GM23338 (cell line): ENCODE data around the gene TRIM63. TPM values are rescaled to one million over a fixed set of nuclear protein-coding genes. Genes with fewer than 3 reads are reported as not detected.

ENCODE experiments used
- ATAC-seq: fragments of 200-7000 bp; cut with Tn5 transposase; 3 replicates; pipeline ENCODE4 v1.9.1; 2020
- DNase-seq: peaks from one replicate; pipeline ENCODE4 v3.0.0-alpha.2; 2015; ENCODE audit warnings: low spot score
- H2AFZ ChIP-seq: fragments of 200-600 bp; sonication (generic); 2 replicates; pipeline ENCODE4 v1.8.0; 2016; ENCODE audit warnings: antibody characterized with exemption, mild to moderate bottlenecking, moderate library complexity
- H3F3A ChIP-seq: fragments of 200-600 bp; sonication (generic); replicated peaks from 2 replicates; pipeline ENCODE4 v1.8.0; 2017; ENCODE audit warnings: antibody characterized with exemption, mixed run types, low read depth
- H3K27ac ChIP-seq: fragments of 200-600 bp; sonication (generic); 2 replicates; pipeline ENCODE4 v1.6.1; 2016; ENCODE audit warnings: low read depth
- H3K27me3 ChIP-seq: fragments of 200-600 bp; sonication (generic); 2 replicates; pipeline ENCODE4 v1.8.0; 2016; ENCODE audit warnings: mild to moderate bottlenecking, mixed run types, moderate library complexity; ENCODE audit not compliant: insufficient read depth
- H3K36me3 ChIP-seq: fragments of 200-600 bp; sonication (generic); 2 replicates; pipeline ENCODE4 v1.8.0; 2016; ENCODE audit warnings: mild to moderate bottlenecking; ENCODE audit not compliant: insufficient read depth
- H3K4me1 ChIP-seq: fragments of 200-600 bp; sonication (generic); 2 replicates; pipeline ENCODE4 v1.8.0; 2016; ENCODE audit warnings: mild to moderate bottlenecking, moderate library complexity; ENCODE audit not compliant: insufficient read depth
- H3K4me2 ChIP-seq: fragments of 200-600 bp; sonication (generic); 2 replicates; pipeline ENCODE4 v1.7.1; 2017; ENCODE audit warnings: mixed run types
- H3K4me3 ChIP-seq: fragments of 200-600 bp; sonication (generic); 2 replicates; pipeline ENCODE4 v1.6.1; 2016; ENCODE audit warnings: mixed run types
- H3K79me2 ChIP-seq: fragments of 200-600 bp; sonication (generic); replicated peaks from 2 replicates; pipeline ENCODE4 v1.8.0; 2017; ENCODE audit warnings: mild to moderate bottlenecking; ENCODE audit not compliant: insufficient read depth
- H3K9me2 ChIP-seq: fragments of 200-600 bp; sonication (generic); 2 replicates; pipeline ENCODE4 v1.8.0; 2017; ENCODE audit not compliant: insufficient read depth
- H4K20me1 ChIP-seq: fragments of 200-600 bp; sonication (generic); replicated peaks from 2 replicates; pipeline ENCODE4 v1.8.0; 2017; ENCODE audit warnings: mild to moderate bottlenecking; ENCODE audit not compliant: insufficient read depth
- H3K27ac Mint-ChIP-seq: 2 replicates; pipeline ENCODE4 v1.8.0; 2020; ENCODE audit warnings: inconsistent platforms, mild to moderate bottlenecking, moderate library complexity, mixed read lengths
- H3K27me3 Mint-ChIP-seq: 3 replicates; pipeline ENCODE4 v1.8.0; 2022; ENCODE audit warnings: low read depth, mild to moderate bottlenecking, moderate library complexity, mixed read lengths, inconsistent platforms; ENCODE audit not compliant: insufficient read depth, poor library complexity
- H3K36me3 Mint-ChIP-seq: 3 replicates; pipeline ENCODE4 v1.8.0; 2021; ENCODE audit warnings: low read depth, mild to moderate bottlenecking, inconsistent platforms, moderate library complexity, mixed read lengths
- H3K4me1 Mint-ChIP-seq: 3 replicates; pipeline ENCODE4 v1.8.0; 2020; ENCODE audit warnings: mild to moderate bottlenecking, inconsistent platforms, mixed read lengths
- H3K4me3 Mint-ChIP-seq: 3 replicates; pipeline ENCODE4 v1.8.0; 2021; ENCODE audit warnings: moderate library complexity, mild to moderate bottlenecking, inconsistent platforms, mixed read lengths
- H3K9me3 Mint-ChIP-seq: 3 replicates; pipeline ENCODE4 v1.8.0; 2020; ENCODE audit warnings: moderate library complexity, mild to moderate bottlenecking, inconsistent platforms, mixed read lengths
- CREB1 ChIP-seq: fragments of 250-450 bp; sonication (Bioruptor Pico); IDR thresholded peaks from 2 replicates; pipeline ENCODE4 v1.5.0; 2020; ENCODE audit warnings: low read depth, mild to moderate bottlenecking, moderate library complexity
- EZH2 ChIP-seq: fragments of 200-600 bp; sonication (generic); IDR thresholded peaks from one replicate; pipeline ENCODE4 v1.8.0; 2017; ENCODE audit warnings: antibody characterized with exemption, mild to moderate bottlenecking, low read depth; ENCODE audit not compliant: unreplicated experiment
- EZH2phosphoT487 ChIP-seq: fragments of 200-600 bp; sonication (generic); IDR thresholded peaks from one replicate; pipeline ENCODE4 v1.8.1; 2018; ENCODE audit warnings: antibody characterized with exemption; ENCODE audit not compliant: unreplicated experiment
- NANOG ChIP-seq: IDR thresholded peaks from 2 replicates; pipeline ENCODE4 v1.6.1; 2016; ENCODE audit warnings: antibody characterized with exemption, borderline replicate concordance
- POLR2AphosphoS5 ChIP-seq: IDR thresholded peaks from 2 replicates; pipeline ENCODE4 v1.6.1; 2016; ENCODE audit warnings: antibody characterized with exemption, low read depth
- STAT1 ChIP-seq: IDR thresholded peaks from one replicate; pipeline ENCODE4 v1.6.1; 2016; ENCODE audit warnings: antibody characterized with exemption; ENCODE audit not compliant: unreplicated experiment
- ZNF114 ChIP-seq: fragments of 250-450 bp; sonication (Bioruptor Pico); IDR thresholded peaks from 2 replicates; pipeline ENCODE4 v1.5.0; 2020; ENCODE audit warnings: mild to moderate bottlenecking, moderate library complexity
- ZNF331 ChIP-seq: fragments of 250-450 bp; sonication (Bioruptor Pico); IDR thresholded peaks from 2 replicates; pipeline ENCODE4 v1.5.0; 2020; ENCODE audit warnings: low read depth, mild to moderate bottlenecking, moderate library complexity
- polyA plus RNA-seq: library from polyadenylated mRNA; unstranded; fragments of >200 nt; fragmentation: Nextera tagmentation; extraction: Ambion mirVana; gene quantifications from 2 replicates; pipeline ENCODE4 v1.2.1, GENCODE V29; 2016
- total RNA-seq: library from RNA; depleted of rRNA; stranded (reverse); fragments of >200 nt; shearing (Covaris generic); gene quantifications from 2 replicates; pipeline ENCODE4 v1.2.3, GENCODE V29; 2014
- TF ChIP-seq, protein P1 (sequence below), 2 experiments: fragments of 200-600 bp in 1 of 2; sonication (generic) in 1 of 2; conservative IDR thresholded peaks; 2 replicates each; pipeline versions ENCODE4 v1.5.1 to v1.6.1; 2016 to 2017; ENCODE audit warnings: antibody characterized with exemption in 2 of 2, low read depth in 2 of 2, mild to moderate bottlenecking in 2 of 2, moderate library complexity in 1 of 2
- TF ChIP-seq, protein P2 (sequence below): IDR thresholded peaks from 2 replicates; pipeline ENCODE4 v1.6.1; 2016; ENCODE audit warnings: antibody characterized with exemption
- TF ChIP-seq, protein P3 (sequence below): IDR thresholded peaks from one replicate; pipeline ENCODE4 v1.6.1; 2018; ENCODE audit warnings: antibody characterized with exemption; ENCODE audit not compliant: unreplicated experiment

TRIM63 gene
- total and polyA plus RNA-seq, 2 experiments from 2014 or later: 0.17 TPM; not detected in 1

DNA sequence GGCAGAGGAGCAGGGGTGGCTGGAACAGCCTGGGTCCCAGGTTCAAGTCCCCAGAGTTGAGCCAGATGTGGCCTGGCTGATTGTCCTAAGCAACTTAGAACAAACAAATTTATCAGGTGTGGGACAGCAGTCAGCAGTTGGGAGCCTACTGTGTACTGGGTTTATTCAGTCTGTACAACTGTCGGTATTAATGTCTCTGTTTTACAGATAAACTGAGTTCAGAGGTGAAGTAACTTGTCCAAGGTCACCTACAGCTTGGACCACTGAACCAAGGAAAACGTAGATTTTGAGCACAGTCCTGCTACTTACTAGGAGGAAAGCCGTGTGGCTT is 14.6 kb upstream of the TRIM63 start:
- TF ChIP-seq, protein P1, sequence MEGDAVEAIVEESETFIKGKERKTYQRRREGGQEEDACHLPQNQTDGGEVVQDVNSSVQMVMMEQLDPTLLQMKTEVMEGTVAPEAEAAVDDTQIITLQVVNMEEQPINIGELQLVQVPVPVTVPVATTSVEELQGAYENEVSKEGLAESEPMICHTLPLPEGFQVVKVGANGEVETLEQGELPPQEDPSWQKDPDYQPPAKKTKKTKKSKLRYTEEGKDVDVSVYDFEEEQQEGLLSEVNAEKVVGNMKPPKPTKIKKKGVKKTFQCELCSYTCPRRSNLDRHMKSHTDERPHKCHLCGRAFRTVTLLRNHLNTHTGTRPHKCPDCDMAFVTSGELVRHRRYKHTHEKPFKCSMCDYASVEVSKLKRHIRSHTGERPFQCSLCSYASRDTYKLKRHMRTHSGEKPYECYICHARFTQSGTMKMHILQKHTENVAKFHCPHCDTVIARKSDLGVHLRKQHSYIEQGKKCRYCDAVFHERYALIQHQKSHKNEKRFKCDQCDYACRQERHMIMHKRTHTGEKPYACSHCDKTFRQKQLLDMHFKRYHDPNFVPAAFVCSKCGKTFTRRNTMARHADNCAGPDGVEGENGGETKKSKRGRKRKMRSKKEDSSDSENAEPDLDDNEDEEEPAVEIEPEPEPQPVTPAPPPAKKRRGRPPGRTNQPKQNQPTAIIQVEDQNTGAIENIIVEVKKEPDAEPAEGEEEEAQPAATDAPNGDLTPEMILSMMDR (conservative IDR thresholded peaks at IDR 0.05; ENCODE audit: low read depth in 2 of 2): no peak
- TF ChIP-seq EZH2phosphoT487: no peak
- TF ChIP-seq, protein P2, sequence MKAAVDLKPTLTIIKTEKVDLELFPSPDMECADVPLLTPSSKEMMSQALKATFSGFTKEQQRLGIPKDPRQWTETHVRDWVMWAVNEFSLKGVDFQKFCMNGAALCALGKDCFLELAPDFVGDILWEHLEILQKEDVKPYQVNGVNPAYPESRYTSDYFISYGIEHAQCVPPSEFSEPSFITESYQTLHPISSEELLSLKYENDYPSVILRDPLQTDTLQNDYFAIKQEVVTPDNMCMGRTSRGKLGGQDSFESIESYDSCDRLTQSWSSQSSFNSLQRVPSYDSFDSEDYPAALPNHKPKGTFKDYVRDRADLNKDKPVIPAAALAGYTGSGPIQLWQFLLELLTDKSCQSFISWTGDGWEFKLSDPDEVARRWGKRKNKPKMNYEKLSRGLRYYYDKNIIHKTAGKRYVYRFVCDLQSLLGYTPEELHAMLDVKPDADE: no peak
- no peak overlapping the region for H3K4me2 ChIP-seq
- Mint-ChIP-seq H3K4me1 (peaks cover 14% of the 10 kb centered on the region), H3K27me3 (no peaks in the 10 kb centered on the region), H3K9me3 (no peaks in the 10 kb centered on the region), H3K4me3 (no peak overlapping the region), H3K36me3 (no peaks in the 10 kb centered on the region), H3K27ac (no peak overlapping the region)
- H4K20me1 ChIP-seq: no peaks in the 10 kb centered on the region
- no peaks in the 10 kb centered on the region for H3K27me3 ChIP-seq
- no peak for ATAC-seq
- H3K4me3 ChIP-seq: no peak overlapping the region
- H3K9me2 ChIP-seq: no peaks in the 10 kb centered on the region
- no peak overlapping the region for H2AFZ ChIP-seq
- no peak for DNase-seq
- no peak overlapping the region for H3K27ac ChIP-seq
- no peaks in the 10 kb centered on the region for H3K79me2 ChIP-seq
- peaks cover 14% of the 10 kb centered on the region for H3K4me1 ChIP-seq
- no peaks in the 10 kb centered on the region for H3F3A ChIP-seq
- no peaks in the 10 kb centered on the region for H3K36me3 ChIP-seq

DNA sequence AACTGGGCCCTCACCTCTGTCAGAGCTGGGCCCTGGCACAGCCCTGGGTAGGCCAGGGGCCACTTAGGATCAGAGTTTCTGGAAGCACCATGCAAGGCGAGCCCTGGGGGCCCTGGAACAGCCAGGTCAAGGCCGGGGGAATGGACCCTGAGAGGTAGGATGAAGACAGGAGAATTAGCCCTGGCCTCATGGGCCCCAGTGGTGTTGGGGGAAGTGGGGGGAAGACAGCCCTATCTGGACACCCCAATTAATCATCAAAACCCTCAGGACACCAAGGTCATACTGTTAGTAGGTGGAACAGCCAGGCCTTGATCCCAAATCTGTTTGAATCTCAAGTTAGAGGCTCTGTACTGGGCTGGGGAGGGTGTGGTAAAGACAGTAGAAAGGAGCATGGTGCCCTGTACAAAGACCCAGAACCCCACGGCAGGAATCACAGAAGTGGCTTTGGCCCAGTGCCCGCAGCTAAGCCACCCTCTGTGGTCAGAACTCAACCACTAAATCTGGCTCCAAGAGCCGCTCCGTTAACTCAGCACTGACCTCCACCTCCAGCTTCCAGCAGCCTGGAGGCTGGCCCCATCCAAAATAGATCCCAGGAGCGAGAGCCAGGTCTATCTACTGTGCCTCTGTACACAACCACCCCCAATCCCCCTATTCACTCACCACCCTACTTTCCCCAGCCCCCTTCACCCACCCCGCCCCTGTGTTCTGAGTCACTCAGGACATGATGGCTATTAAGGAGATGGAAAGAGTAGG is 14.0 kb upstream of the TRIM63 start:
- no peak overlapping the region for H3K4me2 ChIP-seq
- no peak overlapping the region for H3K4me3 ChIP-seq
- no peaks in the 10 kb centered on the region for H3K9me3 Mint-ChIP-seq
- no peaks in the 10 kb centered on the region for H3K36me3 ChIP-seq
- H3K27ac Mint-ChIP-seq: no peak overlapping the region
- no peak overlapping the region for H3K27ac ChIP-seq
- no peak overlapping the region for H3K4me3 Mint-ChIP-seq
- H3K79me2 ChIP-seq: no peaks in the 10 kb centered on the region
- no peaks in the 10 kb centered on the region for H3K9me2 ChIP-seq
- no peaks in the 10 kb centered on the region for H3K36me3 Mint-ChIP-seq
- H3K4me1 Mint-ChIP-seq: peaks cover 14% of the 10 kb centered on the region
- H3K27me3 Mint-ChIP-seq: no peaks in the 10 kb centered on the region
- H3F3A ChIP-seq: no peaks in the 10 kb centered on the region
- H3K27me3 ChIP-seq: no peaks in the 10 kb centered on the region
- ATAC-seq (no peak), DNase-seq (no peak)
- peaks cover 14% of the 10 kb centered on the region for H3K4me1 ChIP-seq
- no peak overlapping the region for H2AFZ ChIP-seq
- no peaks in the 10 kb centered on the region for H4K20me1 ChIP-seq
- TF ChIP-seq CREB1 (CRISPR knock-in tag): no peak
- no peak for TF ChIP-seq EZH2
- TF ChIP-seq EZH2phosphoT487: no peak
- TF ChIP-seq ZNF114: no peak
- no peak for TF ChIP-seq STAT1
- no peak for TF ChIP-seq POLR2AphosphoS5
- TF ChIP-seq, protein P3, sequence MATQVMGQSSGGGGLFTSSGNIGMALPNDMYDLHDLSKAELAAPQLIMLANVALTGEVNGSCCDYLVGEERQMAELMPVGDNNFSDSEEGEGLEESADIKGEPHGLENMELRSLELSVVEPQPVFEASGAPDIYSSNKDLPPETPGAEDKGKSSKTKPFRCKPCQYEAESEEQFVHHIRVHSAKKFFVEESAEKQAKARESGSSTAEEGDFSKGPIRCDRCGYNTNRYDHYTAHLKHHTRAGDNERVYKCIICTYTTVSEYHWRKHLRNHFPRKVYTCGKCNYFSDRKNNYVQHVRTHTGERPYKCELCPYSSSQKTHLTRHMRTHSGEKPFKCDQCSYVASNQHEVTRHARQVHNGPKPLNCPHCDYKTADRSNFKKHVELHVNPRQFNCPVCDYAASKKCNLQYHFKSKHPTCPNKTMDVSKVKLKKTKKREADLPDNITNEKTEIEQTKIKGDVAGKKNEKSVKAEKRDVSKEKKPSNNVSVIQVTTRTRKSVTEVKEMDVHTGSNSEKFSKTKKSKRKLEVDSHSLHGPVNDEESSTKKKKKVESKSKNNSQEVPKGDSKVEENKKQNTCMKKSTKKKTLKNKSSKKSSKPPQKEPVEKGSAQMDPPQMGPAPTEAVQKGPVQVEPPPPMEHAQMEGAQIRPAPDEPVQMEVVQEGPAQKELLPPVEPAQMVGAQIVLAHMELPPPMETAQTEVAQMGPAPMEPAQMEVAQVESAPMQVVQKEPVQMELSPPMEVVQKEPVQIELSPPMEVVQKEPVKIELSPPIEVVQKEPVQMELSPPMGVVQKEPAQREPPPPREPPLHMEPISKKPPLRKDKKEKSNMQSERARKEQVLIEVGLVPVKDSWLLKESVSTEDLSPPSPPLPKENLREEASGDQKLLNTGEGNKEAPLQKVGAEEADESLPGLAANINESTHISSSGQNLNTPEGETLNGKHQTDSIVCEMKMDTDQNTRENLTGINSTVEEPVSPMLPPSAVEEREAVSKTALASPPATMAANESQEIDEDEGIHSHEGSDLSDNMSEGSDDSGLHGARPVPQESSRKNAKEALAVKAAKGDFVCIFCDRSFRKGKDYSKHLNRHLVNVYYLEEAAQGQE: no peak
- TF ChIP-seq NANOG: no peak
- TF ChIP-seq ZNF331 (CRISPR knock-in tag): no peak
